K562 treated with DMSO at 1 percent for 12 hours (cell line): ENCODE data around the gene CASKIN2. TPM values are rescaled to one million over a fixed set of nuclear protein-coding genes. Genes with fewer than 3 reads are reported as not detected.

Experiments
- total RNA-seq: library from RNA; unstranded; fragments of 300-600 nt; gene quantifications from 2 replicates; pipeline ENCODE4 v1.2.3, GENCODE V29; 2022; ENCODE audit not compliant: insufficient read depth

The CASKIN2 gene
- total RNA-seq: 3.5 and 6.5 TPM in 2 replicates

GRCh38 chr17:75515496-75516254, at the start of gene CASKIN2:
Gene CASKIN2, minus strand, starts transcription at chr17:75515537. Its CDS starts 1,733 bp downstream, at chr17:75513804.

GRCh38 chr17:75524970-75525805, 9.9 kb upstream of the CASKIN2 start, which contains the start of gene LLGL2:
Gene LLGL2, plus strand, starts transcription at chr17:75525697. Its CDS starts 17,730 bp downstream, at chr17:75543427.

GRCh38 chr17:75516255-75516618, 900 bp upstream of the CASKIN2 start, which contains the start of gene TSEN54:
Gene TSEN54, plus strand, starts transcription at chr17:75516528. Its CDS starts 33 bp downstream, at chr17:75516561.

GRCh38 chr17:75456417-75457046, 58.8 kb downstream of the CASKIN2 start, which contains the start of gene TMEM94:
Gene TMEM94, plus strand, starts transcription at chr17:75456635. Its CDS starts 15,271 bp downstream, at chr17:75471906.

Other genes with a start within 250 kb of the CASKIN2 start
- 56.2 and 62.1 TPM in 2 replicates for gene MIF4GD, start 244.3 kb downstream of the CASKIN2 start, total RNA-seq
- gene SLC25A19, start 226.1 kb downstream of the CASKIN2 start, total RNA-seq: 23.4 and 29.5 TPM in 2 replicates
- 74.1 and 115 TPM in 2 replicates for gene GRB2, start 109.9 kb downstream of the CASKIN2 start, total RNA-seq
- 27.0 and 43.8 TPM in 2 replicates for gene TMEM94, start 58.9 kb downstream of the CASKIN2 start, total RNA-seq
- 32.7 and 48.8 TPM in 2 replicates for gene TSEN54, start 991 bp upstream of the CASKIN2 start, total RNA-seq
- gene LLGL2, start 10.2 kb upstream of the CASKIN2 start, total RNA-seq: 20.9 and 40.9 TPM in 2 replicates
- 0.31 and 3.8 TPM in 2 replicates for gene MYO15B, start 72.3 kb upstream of the CASKIN2 start, total RNA-seq
- gene SMIM5, start 117.9 kb upstream of the CASKIN2 start, total RNA-seq: 1.3 TPM in 1 of 2 replicates, not detected in the other
- 17.5 and 25.8 TPM in 2 replicates for gene RECQL5, start 151.6 kb upstream of the CASKIN2 start, total RNA-seq
- gene SAP30BP, start 151.8 kb upstream of the CASKIN2 start, total RNA-seq: 55.4 and 61.6 TPM in 2 replicates
- 0.84 and 9.1 TPM in 2 replicates for gene ITGB4, start 205.9 kb upstream of the CASKIN2 start, total RNA-seq
- gene GALK1, start 249.7 kb upstream of the CASKIN2 start, total RNA-seq: 52.5 and 77.1 TPM in 2 replicates